Ishikawa (cell line): ENCODE data around the gene ZBTB11.

Source experiments
- CEBPB ChIP-seq: IDR thresholded peaks from 2 replicates; pipeline ENCODE4 v1.6.1; 2012
- CREB1 ChIP-seq: IDR thresholded peaks from 2 replicates; pipeline ENCODE4 v1.6.1; 2012; ENCODE audit warnings: low read depth
- EGR1 ChIP-seq: IDR thresholded peaks from 2 replicates; pipeline ENCODE4 v1.6.1; 2012
- EP300 ChIP-seq: IDR thresholded peaks from 2 replicates; pipeline ENCODE4 v1.6.1; 2012; ENCODE audit warnings: borderline replicate concordance
- FOXM1 ChIP-seq: IDR thresholded peaks from 2 replicates; pipeline ENCODE4 v1.6.1; 2012; ENCODE audit warnings: low read depth, borderline replicate concordance
- MAX ChIP-seq: IDR thresholded peaks from 2 replicates; pipeline ENCODE4 v1.6.1; 2012
- NFIC ChIP-seq: IDR thresholded peaks from 2 replicates; pipeline ENCODE4 v1.6.1; 2012
- RAD21 ChIP-seq: IDR thresholded peaks from 2 replicates; pipeline ENCODE4 v1.6.1; 2012; ENCODE audit warnings: low read depth
- REST ChIP-seq: IDR thresholded peaks from 2 replicates; pipeline ENCODE4 v1.6.1; 2012; ENCODE audit warnings: low read depth, mild to moderate bottlenecking
- TAF1 ChIP-seq: IDR thresholded peaks from 2 replicates; pipeline ENCODE4 v1.6.1; 2012; ENCODE audit warnings: low read depth, mild to moderate bottlenecking
- TCF12 ChIP-seq: IDR thresholded peaks from 2 replicates; pipeline ENCODE4 v1.6.1; 2012; ENCODE audit warnings: low read depth
- TEAD4 ChIP-seq: IDR thresholded peaks from 2 replicates; pipeline ENCODE4 v1.6.1; 2012
- USF1 ChIP-seq: IDR thresholded peaks from 2 replicates; pipeline ENCODE4 v1.6.1; 2012
- YY1 ChIP-seq: IDR thresholded peaks from 2 replicates; pipeline ENCODE4 v1.6.1; 2012; ENCODE audit warnings: low read depth
- ZBTB7A ChIP-seq: IDR thresholded peaks from 2 replicates; pipeline ENCODE4 v1.6.1; 2012; ENCODE audit warnings: low read depth

The ZBTB11 gene

GRCh38 chr3:101673953-101674352 lies 3.0 kb downstream of the ZBTB11 start:
- no peak for TF ChIP-seq TCF12
- no peak for TF ChIP-seq CEBPB
- no peak for TF ChIP-seq YY1
- no peak for TF ChIP-seq MAX
- no peak for TF ChIP-seq TEAD4
- no peak for TF ChIP-seq TAF1
- no peak for TF ChIP-seq EGR1
- no peak for TF ChIP-seq RAD21
- no peak for TF ChIP-seq FOXM1
- TF ChIP-seq NFIC, result no peak
- no peak for TF ChIP-seq ZBTB7A
- no peak for TF ChIP-seq CREB1
- TF ChIP-seq EP300, result no peak
- no peak for TF ChIP-seq REST

- TF ChIP-seq MAX, result no peak
- TF ChIP-seq FOXM1, result no peak
- TF ChIP-seq YY1, result no peak
- no peak for TF ChIP-seq TEAD4
- no peak for TF ChIP-seq TAF1
- no peak for TF ChIP-seq RAD21
- TF ChIP-seq REST, result no peak
- TF ChIP-seq TCF12, result no peak
- no peak for TF ChIP-seq CEBPB
- no peak for TF ChIP-seq ZBTB7A
- TF ChIP-seq EP300, result no peak
These were observed 5.9 kb downstream of the ZBTB11 start for GRCh38 chr3:101671014-101671413.

GRCh38 chr3:101667844-101668243 lies 9.1 kb downstream of the ZBTB11 start:
- no peak for TF ChIP-seq CEBPB

GRCh38 chr3:101667331-101667730 lies 9.6 kb downstream of the ZBTB11 start:
- TF ChIP-seq USF1 (no peak), ZBTB7A (no peak), NFIC (no peak), TAF1 (no peak), YY1 (no peak), EGR1 (no peak), FOXM1 (no peak), EP300 (no peak), MAX (no peak), TEAD4 (no peak), CEBPB (no peak), CREB1 (no peak), TCF12 (no peak), REST (no peak), RAD21 (no peak)

GRCh38 chr3:101665851-101666250 lies 11.1 kb downstream of the ZBTB11 start:
- TF ChIP-seq REST (no peak), TCF12 (no peak), MAX (no peak), NFIC (no peak), EGR1 (no peak), ZBTB7A (no peak), TAF1 (no peak), TEAD4 (no peak), CREB1 (no peak), RAD21 (no peak), YY1 (no peak), USF1 (no peak), FOXM1 (no peak), EP300 (no peak), CEBPB (no peak)
